Activated CD4-positive, alpha-beta T cell treated with anti-CD3 and anti-CD28 coated beads for 48 hours (primary cell): ENCODE data around the gene XIST.
"Not testable (repeated sequence)": the region's sequence is repeated elsewhere in the genome, so short reads cannot be mapped to it uniquely, and the experiment has no call there.

Experiments used
- DNase-seq: peaks from one replicate; pipeline ENCODE4 v3.0.0-alpha.2; 2020

Gene XIST

DNA sequence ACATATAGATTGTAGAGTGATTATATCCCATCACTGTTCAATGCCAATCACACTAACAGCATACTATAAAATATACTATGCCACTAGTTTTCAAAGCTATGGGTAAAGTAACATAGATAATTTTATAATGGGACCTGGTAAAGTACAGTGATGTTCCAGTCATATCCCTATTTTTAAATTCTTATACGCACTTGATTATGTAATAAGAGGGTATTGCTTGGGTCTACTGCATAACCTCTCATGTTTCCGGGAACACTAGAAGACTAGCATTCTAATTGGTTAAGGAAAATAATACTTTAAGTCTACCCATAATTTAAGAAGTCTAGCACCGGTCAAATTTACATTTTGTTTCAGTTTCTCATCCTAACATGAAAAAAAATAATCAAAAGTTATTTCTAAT lies 14.4 kb downstream of the XIST start:
- no peak for DNase-seq

DNA sequence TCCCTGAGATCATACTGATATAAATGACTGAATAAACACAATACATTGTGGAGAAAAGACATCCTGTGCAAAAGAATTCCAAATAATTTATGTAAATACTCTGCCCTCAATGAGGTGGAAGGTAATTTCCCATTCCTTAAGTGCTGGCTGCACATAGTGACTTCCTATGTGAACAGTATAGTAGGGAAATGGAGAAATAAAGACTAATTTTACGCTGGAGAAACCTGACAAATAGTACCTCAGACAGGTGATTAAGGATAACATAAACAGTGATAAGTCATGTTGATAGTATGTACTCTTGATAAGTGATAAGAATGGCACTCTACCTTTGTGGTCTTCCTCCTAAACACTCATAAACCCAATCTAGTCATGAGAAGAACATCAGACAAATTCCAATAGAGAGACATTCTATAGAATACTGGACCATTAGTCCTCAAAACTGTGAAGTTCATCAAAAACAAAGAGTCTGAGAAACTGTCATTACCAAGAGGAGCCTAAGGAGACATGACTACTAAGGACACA lies 15.5 kb downstream of the XIST start:
- no peak for DNase-seq

DNA sequence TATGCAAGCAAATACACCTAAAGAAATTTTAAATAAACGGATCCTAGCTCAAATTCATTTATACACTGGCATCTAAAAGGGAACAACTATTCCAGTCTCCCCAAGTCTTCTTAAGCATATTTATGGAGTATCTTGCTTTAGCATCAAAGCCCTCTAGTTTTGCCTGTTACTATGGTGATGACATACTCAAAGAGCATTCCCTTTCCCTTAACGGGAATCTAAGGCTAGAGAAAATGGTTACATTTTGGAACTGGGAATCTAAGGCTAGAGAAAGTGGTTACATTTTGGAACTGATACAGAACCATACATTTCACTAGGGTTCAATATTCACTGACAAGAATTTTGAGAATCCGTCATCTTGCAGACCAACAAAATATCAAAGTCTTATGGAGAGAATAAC lies 18.3 kb downstream of the XIST start:
- no peak for DNase-seq

DNA sequence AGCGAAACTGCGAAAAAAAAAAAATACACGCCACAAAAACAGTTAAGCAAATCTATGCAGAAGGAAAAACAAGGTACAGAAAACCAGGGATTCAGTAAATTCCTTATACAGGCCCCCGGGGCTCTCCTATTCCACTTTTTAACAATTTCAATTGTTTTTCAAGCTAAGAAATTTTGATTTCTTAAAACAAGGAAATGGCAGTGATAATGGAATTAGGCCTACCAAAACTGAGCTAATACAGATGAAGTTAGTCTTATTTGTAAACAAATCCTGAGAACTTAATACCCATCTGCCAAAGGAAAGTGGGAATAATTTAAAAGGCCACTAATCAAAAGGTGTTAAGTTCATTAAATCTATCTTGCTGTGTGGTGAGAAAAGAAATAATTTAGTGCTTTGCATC lies 20.2 kb downstream of the XIST start:
- no peak for DNase-seq

DNA sequence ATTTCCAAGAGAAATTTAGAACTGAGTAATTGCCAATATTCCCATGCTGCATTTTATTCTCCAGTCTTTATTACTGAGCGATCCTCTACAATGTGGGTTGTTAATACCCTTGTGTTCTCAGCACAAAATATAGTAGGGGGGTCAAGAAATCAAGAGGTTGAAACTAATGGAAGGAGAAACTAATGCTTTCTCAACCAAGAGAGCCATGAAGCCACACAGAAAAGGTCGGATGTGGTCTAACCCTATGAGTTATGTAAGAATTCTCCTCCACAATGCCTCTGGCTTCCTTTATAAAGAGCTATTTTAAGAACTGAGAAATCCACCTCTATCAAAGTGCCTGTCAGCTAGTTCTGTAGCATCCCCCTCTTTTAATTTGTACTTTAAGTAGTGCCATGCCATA lies 21.0 kb downstream of the XIST start:
- DNase-seq: no peak

DNA sequence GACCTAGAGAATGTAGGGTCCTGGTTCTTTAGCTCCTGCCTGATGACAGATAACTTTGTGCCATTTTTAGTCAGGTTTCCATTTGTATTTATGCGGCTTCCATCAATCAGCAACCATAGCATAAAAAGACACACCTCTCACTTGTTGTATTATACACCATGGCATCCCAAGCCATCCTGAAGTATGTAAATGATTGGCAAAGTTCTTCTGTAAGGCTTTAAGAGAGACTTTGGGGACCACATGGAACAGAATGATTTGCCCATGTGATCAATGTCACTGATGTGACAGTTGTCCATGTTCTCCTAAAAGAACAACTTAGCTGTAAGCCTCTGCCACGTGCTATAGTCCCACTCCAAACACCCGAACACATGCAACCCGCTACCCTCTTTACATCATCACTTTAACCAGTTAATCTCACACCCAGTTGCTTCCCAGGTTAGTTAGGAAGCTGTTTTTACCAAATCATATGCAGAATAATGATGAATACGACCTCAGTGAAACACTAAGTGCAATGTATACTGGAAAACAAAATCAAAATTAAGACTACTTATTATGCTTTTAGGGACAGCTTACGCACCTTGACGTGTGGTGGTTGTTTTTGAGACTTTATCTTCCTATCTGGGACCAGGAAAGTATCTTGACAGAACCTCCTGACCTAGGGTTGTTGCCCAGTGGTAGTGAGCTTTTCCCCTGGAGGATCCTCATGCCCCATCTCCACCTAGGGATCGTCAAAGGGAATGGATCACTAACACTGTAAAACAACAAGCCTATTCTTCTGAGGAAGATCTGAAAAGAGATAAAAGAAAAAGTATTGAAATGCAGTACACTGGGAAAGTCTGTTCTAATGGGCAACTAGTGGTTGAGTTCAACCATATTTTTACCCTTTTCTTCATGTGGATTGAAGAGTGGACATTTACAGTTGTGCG lies 21.8 kb downstream of the XIST start:
- DNase-seq: no peak

DNA sequence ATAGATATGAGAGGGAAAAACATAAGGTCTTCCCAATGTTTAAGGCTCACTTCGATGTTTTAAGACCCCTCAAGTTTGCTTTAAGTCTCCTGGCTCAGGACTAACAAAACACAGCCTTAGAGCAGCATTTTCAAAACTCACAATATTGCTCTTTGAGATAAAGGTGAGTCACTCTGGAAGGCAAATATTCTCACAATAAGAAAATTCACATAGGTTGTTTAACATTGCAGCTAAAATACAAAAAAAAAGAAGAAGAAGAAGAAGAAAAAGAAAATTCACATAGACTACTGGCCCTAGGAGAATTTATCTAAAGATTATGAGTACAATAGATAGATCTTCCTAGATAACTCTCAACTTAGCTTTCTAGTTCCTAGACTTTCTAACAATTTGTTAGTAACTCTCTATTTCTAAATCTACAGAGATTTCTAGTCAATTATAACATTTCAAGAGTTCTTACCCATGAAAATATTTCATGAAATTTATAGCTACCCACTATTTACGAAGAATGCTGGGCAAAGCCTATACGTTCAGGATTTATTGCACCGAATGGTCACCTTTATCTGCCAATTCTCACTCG lies 22.5 kb downstream of the XIST start:
- DNase-seq: no peak

DNA sequence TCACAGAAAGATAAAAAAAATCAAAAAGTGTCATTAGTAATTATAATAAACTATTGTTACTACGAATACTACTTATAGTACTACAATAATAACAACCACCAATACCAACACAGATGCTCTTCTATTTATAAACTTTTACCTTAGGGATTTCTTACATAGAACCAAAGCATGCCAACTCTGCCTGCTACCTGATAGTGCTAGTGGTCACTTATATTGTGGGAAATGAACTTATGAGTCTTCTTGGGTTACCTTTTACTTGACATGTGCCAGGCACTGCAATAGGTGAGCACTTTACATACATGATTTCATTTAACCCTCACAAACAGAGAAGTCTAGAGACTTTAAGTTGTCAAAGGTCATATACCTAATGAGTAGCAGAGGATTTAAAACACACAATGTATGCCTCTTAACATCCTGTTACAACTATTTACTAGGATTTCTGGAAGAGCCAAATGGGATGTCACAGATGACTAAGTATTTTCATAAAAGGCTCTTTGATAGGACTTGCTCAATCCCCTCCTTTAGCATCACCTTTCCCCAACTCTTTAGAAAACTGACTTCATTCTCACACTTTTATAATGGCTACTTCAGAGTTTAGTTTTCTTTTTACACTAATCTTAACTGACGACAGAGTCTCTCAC lies 24.3 kb downstream of the XIST start:
- DNase-seq: no peak

DNA sequence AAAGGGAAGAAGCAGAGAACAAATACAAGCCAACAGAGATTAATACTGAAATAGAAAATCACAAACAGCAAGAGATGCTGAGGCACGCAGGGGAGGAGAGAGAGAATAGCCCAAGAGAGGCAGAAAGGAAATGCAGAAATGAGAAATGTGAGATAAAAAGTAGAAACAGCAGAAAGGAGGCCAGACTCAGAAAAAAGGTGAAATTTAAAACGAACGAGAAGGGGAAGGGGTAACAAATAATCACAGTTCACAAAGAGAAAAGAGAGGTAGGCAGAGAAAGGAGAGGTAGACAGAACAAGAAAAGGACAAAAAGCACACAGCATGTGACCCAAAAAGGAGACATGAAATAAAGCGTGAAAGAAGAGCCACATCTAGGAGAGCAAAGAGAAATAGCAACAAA lies 25.1 kb downstream of the XIST start:
- DNase-seq: no peak

DNA sequence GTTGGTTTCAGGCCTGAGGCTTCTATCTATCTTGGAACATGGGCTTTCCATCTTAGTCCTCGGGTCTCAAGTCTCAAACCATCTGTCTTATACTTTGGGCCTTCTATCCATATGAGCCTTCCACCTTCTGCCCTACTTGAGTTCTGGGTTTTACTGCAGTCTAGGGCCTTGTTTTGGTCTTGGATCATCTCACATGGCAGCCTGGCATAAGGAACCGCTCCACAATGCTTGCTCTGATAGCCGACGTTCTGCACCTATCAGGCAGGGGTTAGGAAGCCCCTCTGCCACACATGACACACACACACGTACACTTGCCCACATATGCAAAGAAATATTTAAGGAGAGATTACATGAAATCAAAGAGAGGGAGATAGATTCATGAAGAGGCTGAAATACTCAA lies 25.5 kb downstream of the XIST start:
- no peak for DNase-seq

DNA sequence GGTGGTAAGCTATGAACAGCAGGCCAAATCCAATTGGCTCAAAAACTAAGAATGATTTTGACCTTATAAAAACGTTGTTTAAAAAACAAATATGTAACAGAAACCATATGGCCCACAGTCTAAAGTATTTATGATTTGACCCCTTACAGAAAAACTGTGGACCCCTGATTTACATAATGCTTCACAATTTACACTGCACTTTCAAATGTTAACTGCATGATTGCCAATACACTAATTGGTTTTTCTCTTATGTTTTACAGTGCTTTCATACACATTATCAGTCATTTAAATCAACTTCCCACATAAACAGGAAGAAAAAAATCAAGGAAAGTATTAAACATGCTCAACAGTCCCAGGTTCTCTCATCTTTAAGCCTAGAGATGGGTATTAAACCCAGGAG lies 26.9 kb downstream of the XIST start:
- DNase-seq: no peak

DNA sequence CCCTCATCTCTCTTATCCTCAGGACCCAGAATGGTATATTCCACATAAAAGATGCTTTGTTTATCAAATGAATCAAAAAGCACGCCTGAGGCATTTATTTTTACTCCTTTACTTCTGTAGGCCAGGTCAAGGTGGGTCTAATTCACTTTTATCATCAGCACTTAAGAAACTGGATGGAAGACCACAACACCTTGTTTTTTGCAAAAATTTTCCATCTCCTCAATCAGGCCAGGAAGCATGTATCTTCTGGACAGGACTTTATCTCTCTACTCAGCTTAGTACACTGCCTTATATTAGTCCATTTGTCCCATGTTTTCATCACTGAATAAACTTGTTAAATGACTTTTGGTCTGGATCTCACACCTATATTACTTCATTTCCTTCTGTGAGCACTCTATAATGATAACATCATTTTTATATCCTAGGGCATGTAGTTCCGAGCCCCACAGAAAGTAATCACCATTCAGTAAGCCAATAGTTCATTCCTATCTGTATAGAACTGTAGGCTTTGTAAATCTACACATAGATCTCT lies 29.0 kb downstream of the XIST start:
- DNase-seq: no peak

DNA sequence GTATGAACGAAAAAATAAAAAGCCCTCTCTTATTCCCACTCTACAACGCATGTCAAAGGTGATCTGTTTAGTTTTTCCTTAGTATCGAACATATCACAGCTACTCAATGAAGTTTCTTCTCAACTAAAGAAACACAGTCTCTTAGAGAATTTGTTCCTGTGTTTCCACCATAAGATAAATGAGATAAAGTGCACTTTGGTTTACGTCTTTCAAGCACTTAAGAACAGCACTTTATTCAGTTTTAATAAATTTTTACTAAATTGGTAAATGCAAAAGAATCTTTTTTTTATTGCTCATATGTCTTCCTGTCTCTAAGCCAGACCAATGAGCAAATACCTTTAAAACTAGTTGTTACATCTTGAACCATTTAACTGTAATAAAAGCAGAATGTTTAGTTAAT lies 29.7 kb downstream of the XIST start:
- no peak for DNase-seq

DNA sequence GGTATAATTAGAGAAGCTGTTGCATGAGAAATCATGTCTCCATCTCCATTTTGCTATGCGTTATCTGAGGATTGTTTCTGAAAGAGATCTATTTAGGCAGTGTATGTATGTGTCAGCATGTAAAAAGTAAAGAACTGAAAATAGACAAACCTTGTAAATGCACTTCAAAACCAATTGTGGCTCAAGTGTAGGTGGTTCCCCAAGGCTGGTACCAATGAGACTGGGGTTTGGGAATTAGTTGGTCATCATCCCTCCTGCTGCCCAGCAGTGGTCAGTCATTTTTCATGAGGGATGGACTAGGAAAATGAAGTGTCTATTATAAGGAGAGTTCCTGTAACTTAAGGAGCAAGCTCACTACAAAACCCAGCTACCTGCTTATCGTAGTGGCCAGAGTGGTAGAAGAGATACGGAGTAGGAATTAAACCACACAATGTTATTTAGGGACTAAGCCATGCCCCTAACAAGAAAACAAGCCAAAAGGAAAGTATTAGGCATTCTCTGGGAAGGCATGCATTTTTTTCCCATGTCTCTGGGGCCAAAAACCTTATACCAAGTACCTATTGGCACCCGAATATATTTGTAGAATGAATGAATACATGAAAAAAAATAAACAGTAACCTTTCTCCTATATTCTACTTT lies 30.5 kb downstream of the XIST start:
- DNase-seq: no peak

DNA sequence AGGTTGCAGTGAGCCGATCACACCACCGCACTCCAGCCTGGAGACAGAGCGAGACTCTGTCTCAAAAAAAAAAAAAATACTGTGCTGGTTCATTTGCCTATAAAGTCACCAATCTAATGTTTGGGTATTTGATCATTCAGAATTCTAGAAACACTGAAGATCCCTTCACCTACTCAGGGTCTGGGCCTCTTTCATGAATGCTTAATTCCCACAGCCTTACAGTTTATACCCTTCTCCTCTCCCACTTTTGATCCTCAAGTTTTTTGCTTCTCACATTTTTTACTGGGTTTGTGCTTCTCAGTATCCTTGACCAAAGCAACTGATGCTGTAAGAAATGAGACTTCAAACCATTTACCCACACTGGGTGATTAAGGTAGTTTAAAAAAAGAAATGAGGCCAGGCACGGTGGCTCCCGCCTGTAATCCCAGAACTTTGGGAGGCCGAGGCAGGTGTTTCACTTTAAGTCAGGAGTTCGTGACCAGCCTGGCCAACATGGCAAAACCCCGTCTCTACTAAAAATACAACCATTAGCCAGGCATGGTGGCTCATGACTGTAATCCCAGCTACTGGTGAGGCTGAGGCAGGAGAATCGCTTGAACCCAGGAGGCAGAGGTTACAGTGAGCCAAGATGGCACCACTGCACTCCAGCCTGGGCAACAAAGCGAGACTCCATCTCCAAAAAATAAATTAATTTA lies 32.5 kb downstream of the XIST start:
- DNase-seq: not testable (repeated sequence)

DNA sequence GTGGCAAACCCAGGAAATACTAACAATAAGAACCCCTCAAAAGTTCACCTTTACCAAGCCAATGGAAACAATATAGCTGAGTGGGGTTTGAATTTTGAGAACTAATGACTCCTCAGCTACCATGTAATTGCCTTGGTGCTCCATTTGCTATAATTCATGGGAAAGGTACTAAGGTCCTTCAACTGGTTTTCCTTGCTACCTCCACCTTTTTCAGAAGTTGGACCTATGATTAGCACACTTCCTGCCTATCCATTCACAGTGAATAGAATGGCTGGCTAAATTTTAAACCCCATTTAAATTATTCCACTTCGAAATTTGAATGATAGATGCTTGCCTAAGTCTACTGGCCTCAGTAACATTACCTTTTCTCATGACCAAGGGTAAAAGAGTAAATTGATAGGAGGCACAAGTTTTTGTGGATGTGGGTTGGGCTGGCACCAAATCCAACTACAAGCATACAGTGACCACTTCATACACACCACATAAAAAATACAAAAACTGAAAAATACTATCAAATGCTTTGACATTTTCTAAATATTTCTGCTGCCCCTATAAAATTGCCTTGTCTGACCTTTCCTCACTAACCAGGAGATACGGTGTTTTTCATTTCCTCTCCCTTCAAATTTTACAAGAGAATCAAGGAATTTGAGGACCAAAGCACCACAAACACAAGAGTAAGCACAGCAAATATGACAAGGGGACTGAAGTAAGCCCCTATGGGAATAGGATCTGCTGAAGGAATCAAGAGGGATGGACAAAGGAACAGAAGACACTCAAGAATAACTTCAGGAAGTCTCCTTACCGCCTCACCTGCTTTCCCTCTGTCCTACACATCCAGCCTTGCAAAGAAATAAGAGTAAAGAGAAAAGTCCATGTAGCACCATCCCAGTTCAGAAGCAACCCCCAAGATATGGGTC lies 34.1 kb downstream of the XIST start:
- no peak for DNase-seq

DNA sequence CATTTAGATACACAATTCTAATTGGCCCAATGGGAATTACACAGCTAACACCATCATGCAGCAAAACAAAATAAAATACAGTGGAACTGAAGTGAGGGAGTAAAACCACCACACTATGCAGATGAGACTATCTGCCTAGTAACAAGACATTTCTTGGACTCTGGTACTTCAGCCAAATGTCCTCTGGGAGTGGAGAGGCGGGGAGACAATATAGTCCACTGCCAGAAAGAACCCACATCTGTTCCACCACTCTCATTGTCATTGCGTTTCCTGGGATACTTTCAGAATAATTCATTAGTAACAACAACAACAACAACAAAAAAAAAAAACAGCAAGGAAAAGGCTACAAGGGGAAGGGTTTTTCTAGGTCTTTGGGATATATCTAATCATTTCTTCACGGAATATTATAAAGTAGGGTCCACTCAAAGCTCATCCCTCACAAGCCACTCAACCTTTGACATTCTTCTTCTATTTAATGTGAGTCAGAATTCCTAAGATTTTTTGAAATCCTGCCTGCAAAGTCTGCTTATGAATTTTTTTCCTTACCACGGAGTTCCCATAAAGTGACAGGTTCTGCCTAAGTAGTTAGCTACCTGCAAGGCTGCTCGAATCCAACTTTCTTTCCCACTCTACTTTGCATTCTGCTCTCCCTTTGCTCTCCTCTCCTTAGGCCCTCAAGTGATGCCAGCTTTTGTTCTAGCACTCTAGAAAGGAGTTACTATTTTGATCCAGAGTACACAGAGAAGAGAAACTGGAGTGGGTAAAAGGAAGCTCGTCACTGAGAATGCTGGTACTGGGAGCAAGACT lies 34.9 kb downstream of the XIST start:
- DNase-seq: no peak

DNA sequence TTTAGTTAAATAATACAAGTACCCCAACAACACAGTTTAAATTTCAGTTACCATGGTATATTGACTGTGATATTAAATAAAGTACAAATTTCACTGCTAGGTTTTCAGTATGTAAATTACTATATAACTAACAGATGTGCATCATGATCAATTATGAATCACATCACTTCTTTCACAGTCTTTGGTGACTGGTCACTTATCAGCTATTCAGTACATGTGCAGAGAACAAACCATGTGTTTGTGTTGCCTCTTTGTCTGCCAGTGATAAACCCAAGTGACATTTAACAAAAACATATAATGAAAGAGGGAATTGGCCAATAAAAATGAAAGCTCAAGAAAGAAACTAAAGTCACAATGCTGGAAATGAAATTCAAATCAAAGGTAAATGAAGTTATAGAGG lies 40.3 kb downstream of the XIST start:
- DNase-seq: no peak

DNA sequence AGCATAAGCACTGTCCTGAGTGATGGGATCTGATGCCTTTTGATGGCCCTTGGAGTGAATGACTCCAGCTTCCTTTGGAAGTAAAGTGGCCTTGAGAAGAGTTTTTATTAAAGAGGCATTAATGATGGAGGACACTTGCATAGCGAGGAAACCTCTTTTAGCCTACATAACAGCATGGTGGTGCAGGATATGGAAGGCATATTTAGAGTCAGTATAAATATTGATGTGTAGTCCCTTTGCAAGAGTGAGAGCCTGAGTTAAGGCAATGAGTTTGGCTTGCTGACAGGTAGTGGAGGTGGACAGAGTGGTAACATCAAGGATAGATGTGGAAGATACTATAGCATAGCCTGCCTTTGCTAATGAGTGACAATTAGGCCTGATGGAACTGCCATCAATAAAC lies 48.4 kb downstream of the XIST start:
- not testable (repeated sequence) for DNase-seq

DNA sequence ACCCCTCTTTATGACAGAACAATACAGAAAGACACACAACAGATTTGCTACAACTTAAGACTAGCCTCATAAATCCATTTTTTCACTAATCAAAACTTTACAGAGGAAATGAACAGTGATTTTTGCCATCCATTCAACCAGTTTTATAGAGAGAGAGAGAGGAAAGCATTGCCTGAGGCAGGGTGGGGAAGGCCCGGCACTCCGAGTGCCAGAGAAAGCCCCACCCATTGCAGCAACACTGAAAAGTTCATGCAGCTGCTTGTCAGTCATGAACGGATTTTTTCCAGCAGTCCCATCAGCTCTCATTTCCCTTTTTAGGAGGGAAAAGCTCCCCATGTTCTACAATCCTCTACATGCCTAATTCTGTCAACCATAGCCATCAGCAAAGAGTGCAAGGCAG lies 52.6 kb downstream of the XIST start:
- no peak for DNase-seq

DNA sequence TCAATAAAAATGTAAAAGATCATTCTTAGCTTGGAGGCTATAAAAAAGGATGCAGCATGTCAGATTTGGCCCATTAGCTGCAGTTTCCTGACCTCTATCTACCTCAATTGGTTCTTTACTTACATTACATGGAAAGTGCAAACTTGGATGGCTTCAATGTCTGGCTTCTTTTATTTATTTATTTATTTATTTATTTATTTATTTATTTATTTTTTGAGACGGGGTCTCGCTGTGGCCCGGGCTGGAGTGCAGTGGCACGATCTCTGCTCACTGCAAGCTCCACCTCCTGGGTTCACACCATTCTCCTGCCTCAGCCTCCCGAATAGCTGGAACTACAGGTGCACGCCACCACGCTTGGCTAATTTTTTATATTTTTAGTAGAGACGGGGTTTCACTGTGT lies 60.0 kb downstream of the XIST start:
- not testable (repeated sequence) for DNase-seq
